ENCODE results near the gene PARD6G.

Gene PARD6G

DNA sequence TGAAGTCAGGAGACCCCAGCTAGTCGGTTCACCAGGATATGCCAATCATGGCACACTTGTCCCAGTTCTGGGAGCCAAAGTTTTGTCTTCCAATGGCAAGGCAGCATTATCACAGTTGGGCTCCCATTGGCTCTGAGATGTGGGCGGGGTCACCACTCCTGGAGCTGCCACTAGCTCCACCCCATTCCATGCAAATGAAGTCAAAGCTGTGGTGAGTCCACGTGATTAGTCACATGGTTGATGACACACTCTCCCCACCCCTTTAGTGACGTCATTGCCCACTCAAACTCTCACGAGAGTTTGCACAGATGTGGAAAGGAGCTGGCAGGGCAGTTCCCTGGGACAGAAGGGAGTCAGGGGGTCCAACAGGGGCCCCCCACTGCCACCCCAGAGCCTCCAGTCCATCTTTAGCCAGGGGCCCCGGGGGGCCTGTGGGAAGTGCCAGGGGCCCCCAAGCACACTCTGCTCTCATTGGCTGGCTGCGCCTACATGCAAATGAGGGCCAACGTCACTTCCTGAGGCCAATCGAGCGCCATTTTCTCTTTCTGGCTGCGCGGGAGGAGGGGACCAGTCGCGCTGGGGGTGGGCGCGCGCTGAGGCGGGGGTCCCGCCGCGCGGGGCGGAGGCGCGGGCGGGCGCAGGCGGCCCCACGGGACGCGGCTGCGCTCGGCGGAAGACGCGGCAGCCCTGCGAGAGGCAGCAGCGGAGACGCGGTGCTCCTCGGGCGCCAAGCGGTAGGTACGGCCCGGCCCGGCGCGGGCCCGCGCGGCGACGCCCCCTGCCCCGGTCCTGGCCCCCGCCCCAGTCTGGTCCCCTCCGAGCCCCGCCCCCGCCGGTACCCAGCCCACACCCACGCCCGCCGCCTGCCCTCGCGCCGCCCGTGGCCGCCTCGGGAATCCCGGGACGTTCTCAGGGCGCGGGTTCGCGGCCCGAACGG lies 138.3 kb downstream of the PARD6G start, which contains the start of gene ADNP2:
Gene ADNP2, plus strand, starts transcription at position 524 of the 937 bp plus-strand sequence. CDS start 8,281 bp downstream, outside the sequence.
- TF ChIP-seq, protein P1, sequence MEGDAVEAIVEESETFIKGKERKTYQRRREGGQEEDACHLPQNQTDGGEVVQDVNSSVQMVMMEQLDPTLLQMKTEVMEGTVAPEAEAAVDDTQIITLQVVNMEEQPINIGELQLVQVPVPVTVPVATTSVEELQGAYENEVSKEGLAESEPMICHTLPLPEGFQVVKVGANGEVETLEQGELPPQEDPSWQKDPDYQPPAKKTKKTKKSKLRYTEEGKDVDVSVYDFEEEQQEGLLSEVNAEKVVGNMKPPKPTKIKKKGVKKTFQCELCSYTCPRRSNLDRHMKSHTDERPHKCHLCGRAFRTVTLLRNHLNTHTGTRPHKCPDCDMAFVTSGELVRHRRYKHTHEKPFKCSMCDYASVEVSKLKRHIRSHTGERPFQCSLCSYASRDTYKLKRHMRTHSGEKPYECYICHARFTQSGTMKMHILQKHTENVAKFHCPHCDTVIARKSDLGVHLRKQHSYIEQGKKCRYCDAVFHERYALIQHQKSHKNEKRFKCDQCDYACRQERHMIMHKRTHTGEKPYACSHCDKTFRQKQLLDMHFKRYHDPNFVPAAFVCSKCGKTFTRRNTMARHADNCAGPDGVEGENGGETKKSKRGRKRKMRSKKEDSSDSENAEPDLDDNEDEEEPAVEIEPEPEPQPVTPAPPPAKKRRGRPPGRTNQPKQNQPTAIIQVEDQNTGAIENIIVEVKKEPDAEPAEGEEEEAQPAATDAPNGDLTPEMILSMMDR (IDR thresholded peaks at IDR 0.05; ENCODE audit: low read depth, low read length), result no peak

DNA sequence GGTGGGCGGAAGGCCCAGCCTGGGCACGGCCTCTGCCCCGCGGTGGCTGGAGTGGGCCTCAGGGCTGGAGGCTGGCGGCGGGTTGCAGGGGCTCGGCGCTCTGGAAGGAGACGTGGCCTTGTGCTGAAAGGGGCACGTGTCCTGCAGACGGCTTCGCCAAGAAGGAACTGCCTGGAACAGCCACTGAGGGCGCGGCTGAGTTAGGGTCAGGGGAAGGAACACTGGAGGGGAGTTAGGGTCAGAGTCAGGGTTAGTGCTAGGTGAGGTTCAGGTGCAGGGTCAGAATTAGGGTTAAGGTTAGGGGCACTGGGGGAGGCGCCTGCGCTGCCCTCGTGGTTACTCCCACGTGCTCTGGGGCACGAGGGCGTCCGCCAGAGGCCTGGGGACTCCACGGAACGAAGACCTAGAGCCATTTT lies 139.2 kb downstream of the PARD6G start:
- TF ChIP-seq, protein P1 (IDR thresholded peaks at IDR 0.05; ENCODE audit: low read depth, low read length), result no peak
- no peak overlapping the region for H3K4me3 ChIP-seq (ENCODE audit: low read depth, low read length)

More for the DNA sequence above, 138.3 kb downstream of the PARD6G start, which contains the start of gene ADNP2:
- H3K4me3 ChIP-seq (ENCODE audit: low read depth, low read length), result peak within 1 kb of the TSS; percentile 77

DNA sequence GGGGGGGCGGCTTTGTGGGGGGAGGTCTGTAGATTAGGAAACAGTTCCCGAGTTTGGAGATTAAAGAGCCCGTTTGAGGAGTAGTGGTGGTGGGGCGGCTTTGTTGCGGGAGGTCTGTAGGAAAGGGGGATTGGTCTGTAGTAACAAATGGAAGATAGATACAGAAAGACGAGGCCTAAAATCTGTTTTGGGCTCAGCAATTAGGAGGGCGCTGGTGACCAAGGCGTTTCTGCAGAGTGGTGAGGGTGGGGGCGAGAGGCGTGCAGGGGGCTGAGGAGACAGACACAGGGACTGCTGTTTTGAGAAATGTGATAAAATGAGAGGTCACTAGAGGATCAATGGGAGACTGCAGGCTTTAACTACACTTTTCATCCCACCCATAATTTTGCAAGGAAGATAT lies 139.9 kb downstream of the PARD6G start:
- TF ChIP-seq, protein P1 (IDR thresholded peaks at IDR 0.05; ENCODE audit: low read depth, low read length), result no peak
- no peak overlapping the region for H3K4me3 ChIP-seq (ENCODE audit: low read depth, low read length)
